Measurements from ENCODE around the gene DMRT1. TPM values are rescaled to one million over a fixed set of nuclear protein-coding genes. Genes with fewer than 3 reads are reported as not detected.

The DMRT1 gene
- total RNA-seq, 1 donor from 2014 or later: not detected

- no peak overlapping the region for H3K4me3 Mint-ChIP-seq
Observed at GRCh38 chr9:818958-819357, 22.5 kb upstream of the DMRT1 start.

GRCh38 chr9:826500-827280, 14.8 kb upstream of the DMRT1 start:
- Mint-ChIP-seq H3K4me1 (no peaks in the 10 kb centered on the region), H3K36me3 (ENCODE audit: low read depth) (no peaks in the 10 kb centered on the region), H3K9me3 (no peaks in the 10 kb centered on the region), H3K27ac (ENCODE audit: unreplicated experiment) (no peak overlapping the region), H3K27me3 (ENCODE audit: low read depth) (no peaks in the 10 kb centered on the region), H3K4me3 (no peak overlapping the region)
- DNase-seq (ENCODE audit: low read depth, low spot score): no peak
- TF ChIP-seq, protein P1, sequence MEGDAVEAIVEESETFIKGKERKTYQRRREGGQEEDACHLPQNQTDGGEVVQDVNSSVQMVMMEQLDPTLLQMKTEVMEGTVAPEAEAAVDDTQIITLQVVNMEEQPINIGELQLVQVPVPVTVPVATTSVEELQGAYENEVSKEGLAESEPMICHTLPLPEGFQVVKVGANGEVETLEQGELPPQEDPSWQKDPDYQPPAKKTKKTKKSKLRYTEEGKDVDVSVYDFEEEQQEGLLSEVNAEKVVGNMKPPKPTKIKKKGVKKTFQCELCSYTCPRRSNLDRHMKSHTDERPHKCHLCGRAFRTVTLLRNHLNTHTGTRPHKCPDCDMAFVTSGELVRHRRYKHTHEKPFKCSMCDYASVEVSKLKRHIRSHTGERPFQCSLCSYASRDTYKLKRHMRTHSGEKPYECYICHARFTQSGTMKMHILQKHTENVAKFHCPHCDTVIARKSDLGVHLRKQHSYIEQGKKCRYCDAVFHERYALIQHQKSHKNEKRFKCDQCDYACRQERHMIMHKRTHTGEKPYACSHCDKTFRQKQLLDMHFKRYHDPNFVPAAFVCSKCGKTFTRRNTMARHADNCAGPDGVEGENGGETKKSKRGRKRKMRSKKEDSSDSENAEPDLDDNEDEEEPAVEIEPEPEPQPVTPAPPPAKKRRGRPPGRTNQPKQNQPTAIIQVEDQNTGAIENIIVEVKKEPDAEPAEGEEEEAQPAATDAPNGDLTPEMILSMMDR (conservative IDR thresholded peaks at IDR 0.05): no peak

More at GRCh38 chr9:818958-819357, 22.5 kb upstream of the DMRT1 start:
- Mint-ChIP-seq H3K27ac (ENCODE audit: unreplicated experiment) (no peak overlapping the region), H3K9me3 (no peaks in the 10 kb centered on the region), H3K4me1 (no peaks in the 10 kb centered on the region), H3K27me3 (ENCODE audit: low read depth) (peaks cover 2% of the 10 kb centered on the region), H3K36me3 (ENCODE audit: low read depth) (no peaks in the 10 kb centered on the region)
- no peak for DNase-seq (ENCODE audit: low read depth, low spot score)
- TF ChIP-seq, protein P1 (conservative IDR thresholded peaks at IDR 0.05): no peak

GRCh38 chr9:840343-840742, 1.2 kb upstream of the DMRT1 start:
- Mint-ChIP-seq H3K4me1 (peaks cover 4% of the 10 kb centered on the region), H3K9me3 (no peaks in the 10 kb centered on the region), H3K27me3 (ENCODE audit: low read depth) (peaks cover 87% of the 10 kb centered on the region), H3K4me3 (no peak overlapping the region), H3K27ac (ENCODE audit: unreplicated experiment) (no peak overlapping the region), H3K36me3 (ENCODE audit: low read depth) (no peaks in the 10 kb centered on the region)
- no peak for DNase-seq (ENCODE audit: low read depth, low spot score)
- TF ChIP-seq, protein P1 (conservative IDR thresholded peaks at IDR 0.05): no peak

- Mint-ChIP-seq H3K27me3 (ENCODE audit: low read depth) (peaks cover 95% of the 10 kb centered on the region), H3K9me3 (no peaks in the 10 kb centered on the region), H3K27ac (ENCODE audit: unreplicated experiment) (no peak overlapping the region), H3K4me1 (peaks cover 4% of the 10 kb centered on the region), H3K36me3 (ENCODE audit: low read depth) (peaks cover 3% of the 10 kb centered on the region), H3K4me3 (no peak overlapping the region)
- no peak for DNase-seq (ENCODE audit: low read depth, low spot score)
- TF ChIP-seq, protein P1 (conservative IDR thresholded peaks at IDR 0.05): no peak
Observed at GRCh38 chr9:842635-843426, 1.3 kb downstream of the DMRT1 start.

DNA sequence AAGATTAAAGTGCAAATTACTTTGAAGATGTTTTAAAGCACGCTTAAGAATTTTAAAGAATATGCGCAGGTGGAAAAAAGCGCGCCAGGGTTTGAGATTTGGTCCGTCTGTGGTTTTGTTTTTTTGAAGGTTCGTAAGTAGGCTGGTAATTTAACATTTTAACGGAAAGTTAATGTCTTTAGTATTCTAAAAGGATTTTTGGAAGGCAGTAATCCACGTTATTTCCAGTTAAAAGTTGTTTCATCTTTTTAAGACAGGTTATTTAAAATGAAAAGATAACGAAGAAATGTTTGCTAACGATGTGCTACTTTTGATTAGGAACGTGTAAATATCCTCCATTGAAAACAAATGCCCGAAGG, 1.9 kb downstream of the DMRT1 start:
- Mint-ChIP-seq H3K36me3 (ENCODE audit: low read depth) (peaks cover 3% of the 10 kb centered on the region), H3K4me3 (no peak overlapping the region), H3K4me1 (peaks cover 4% of the 10 kb centered on the region), H3K27ac (ENCODE audit: unreplicated experiment) (no peak overlapping the region), H3K9me3 (no peaks in the 10 kb centered on the region), H3K27me3 (ENCODE audit: low read depth) (peaks cover 94% of the 10 kb centered on the region)
- no peak for DNase-seq (ENCODE audit: low read depth, low spot score)
- TF ChIP-seq, protein P1 (conservative IDR thresholded peaks at IDR 0.05): no peak
